Hepatocyte (in vitro differentiated cells): ENCODE measurements around the gene C19orf47.

Experiments
- CTCF ChIP-seq: fragments of 200-600 bp; sonication (generic); IDR thresholded peaks from 2 replicates; pipeline ENCODE4 v1.5.1; 2016; ENCODE audit warnings: antibody characterized with exemption, mild to moderate bottlenecking; ENCODE audit not compliant: poor library complexity
- EZH2 ChIP-seq: fragments of 200-600 bp; sonication (generic); IDR thresholded peaks from 2 replicates; pipeline ENCODE4 v1.6.1; 2016; ENCODE audit warnings: antibody characterized with exemption, mild to moderate bottlenecking, borderline replicate concordance
- EZH2phosphoT487 ChIP-seq: fragments of 200-600 bp; sonication (generic); IDR thresholded peaks from one replicate; pipeline ENCODE4 v1.6.1; 2018; ENCODE audit warnings: antibody characterized with exemption, mild to moderate bottlenecking, low read depth, moderate library complexity; ENCODE audit not compliant: unreplicated experiment, severe bottlenecking

GRCh38 chr19:40315812-40316470, 32.3 kb downstream of the C19orf47 start:
- TF ChIP-seq CTCF (no peak), EZH2phosphoT487 (no peak), EZH2 (no peak)
